Activated CD4-positive, alpha-beta T cell treated with anti-CD3 and anti-CD28 coated beads for 36 hours (primary cell): ENCODE measurements around the gene DPM3. TPM values are rescaled to one million over a fixed set of nuclear protein-coding genes. Genes with fewer than 3 reads are reported as not detected.

Experiments used
- ATAC-seq: fragments of 200-7000 bp; cut with Tn5 transposase; one replicate; pipeline ENCODE4 v1.10.0; 2021; ENCODE audit warnings: mild to moderate bottlenecking, moderate library complexity
- CTCF ChIA-PET: fragments of 350-600 bp; sonication (Branson Sonifier 250); formaldehyde crosslinking; loops from one replicate; lab custom pipeline; 2021; ENCODE audit warnings: antibody characterized with exemption; lab: Charles Lee
- POLR2A ChIA-PET: fragments of 350-600 bp; sonication (Branson Sonifier 250); formaldehyde crosslinking; loops from one replicate; lab custom pipeline; 2021; ENCODE audit warnings: antibody characterized with exemption, inconsistent platforms; lab: Charles Lee
- DNase-seq: peaks from one replicate; pipeline ENCODE4 v3.0.0-alpha.2; 2020
- H3K27ac Mint-ChIP-seq: one replicate; pipeline ENCODE4 v1.8.0; 2021; ENCODE audit warnings: mixed read lengths
- H3K27me3 Mint-ChIP-seq: one replicate; pipeline ENCODE4 v1.8.0; 2021; ENCODE audit warnings: mixed read lengths
- H3K36me3 Mint-ChIP-seq: one replicate; pipeline ENCODE4 v1.8.0; 2021; ENCODE audit warnings: low read depth, mixed read lengths
- H3K4me1 Mint-ChIP-seq: one replicate; pipeline ENCODE4 v1.8.0; 2021; ENCODE audit warnings: mixed read lengths
- H3K4me3 Mint-ChIP-seq: one replicate; pipeline ENCODE4 v1.8.0; 2021; ENCODE audit warnings: mild to moderate bottlenecking, moderate library complexity, mixed read lengths
- H3K9me3 Mint-ChIP-seq: one replicate; pipeline ENCODE4 v1.8.0; 2021; ENCODE audit warnings: low read depth, mixed read lengths
- intact Hi-C, 2 experiments: fragments of 100-400 bp; cut with DNase I in 1 of 2; cut with micrococcal nuclease in 1 of 2; formaldehyde crosslinking; loops; one replicate each; pipeline versions ENCODE4 v1.14.2 to v1.15.1; 2022 to 2024; cut with DNase I, micrococcal nuclease
- total RNA-seq, 2 experiments: library from RNA; stranded (reverse); gene quantifications; one replicate each; pipeline ENCODE4 v1.2.3, GENCODE V29; 2021

Gene DPM3
- total RNA-seq, 2 experiments from 2014 or later = 29.8 to 34.3 TPM

DNA sequence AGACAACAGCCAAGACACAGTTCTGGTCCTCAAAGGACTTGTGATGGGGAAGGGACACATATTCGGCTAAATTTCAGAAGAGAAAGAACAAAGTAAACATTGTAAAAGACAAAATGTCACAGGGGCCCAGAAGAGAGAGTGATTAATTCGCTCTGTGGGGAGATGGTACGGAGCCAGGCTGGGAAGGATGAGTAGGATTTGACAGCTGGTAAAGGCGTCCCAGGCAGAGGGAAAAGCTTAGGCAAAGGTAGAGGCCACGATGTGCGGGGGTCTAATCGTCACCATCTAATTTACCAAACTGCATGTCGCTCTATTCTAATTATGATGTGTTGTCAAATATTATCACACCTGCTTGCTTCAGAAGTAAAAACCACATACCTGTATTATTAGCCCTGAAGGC, 29.9 kb downstream of the DPM3 start:
- POLR2A ChIA-PET = no interaction called here
- H3K9me3 Mint-ChIP-seq = no peaks in the 10 kb centered on the region

DNA sequence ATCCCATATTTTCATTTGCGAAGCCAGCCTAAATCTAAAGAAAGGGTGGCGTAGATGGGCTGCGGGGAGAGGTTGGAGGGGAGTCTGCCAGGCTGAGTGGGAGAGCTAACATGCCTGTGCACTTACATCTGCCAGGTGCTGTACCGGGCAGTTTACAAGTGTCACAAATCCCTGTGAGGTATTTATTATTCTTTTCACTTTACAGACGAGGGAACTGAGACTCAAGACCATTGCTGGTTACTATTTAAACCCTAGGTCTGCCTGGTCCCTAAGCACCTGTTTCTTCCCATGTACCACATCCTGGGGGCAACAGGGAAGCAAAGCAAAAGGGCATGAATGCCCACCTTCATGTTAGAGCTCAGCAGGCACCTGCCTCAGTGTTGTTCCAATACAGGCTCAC, 32.0 kb downstream of the DPM3 start:
- Mint-ChIP-seq H3K27me3 (no peaks in the 10 kb centered on the region), H3K4me1 (no peaks in the 10 kb centered on the region), H3K9me3 (no peaks in the 10 kb centered on the region), H3K36me3 (no peaks in the 10 kb centered on the region), H3K27ac (no peak overlapping the region), H3K4me3 (no peak overlapping the region)
- no peak for ATAC-seq
- no peak for DNase-seq
- POLR2A ChIA-PET = no interaction called here
- CTCF ChIA-PET = interaction anchor here (1.9 kb wide), 1 partner anchor 59 kb away, joined by 5 read pairs; no protein-coding TSS in a partner anchor
- intact Hi-C loops = no loop called here

More for the DNA sequence above, 29.9 kb downstream of the DPM3 start:
- no peak overlapping the region for H3K27ac Mint-ChIP-seq
- no peaks in the 10 kb centered on the region for H3K36me3 Mint-ChIP-seq
- DNase-seq = no peak
- ATAC-seq = no peak
- no peaks in the 10 kb centered on the region for H3K4me1 Mint-ChIP-seq
- H3K4me3 Mint-ChIP-seq = no peak overlapping the region
- no peaks in the 10 kb centered on the region for H3K27me3 Mint-ChIP-seq
- intact Hi-C loops = no loop called here
- CTCF ChIA-PET = no interaction called here

DNA sequence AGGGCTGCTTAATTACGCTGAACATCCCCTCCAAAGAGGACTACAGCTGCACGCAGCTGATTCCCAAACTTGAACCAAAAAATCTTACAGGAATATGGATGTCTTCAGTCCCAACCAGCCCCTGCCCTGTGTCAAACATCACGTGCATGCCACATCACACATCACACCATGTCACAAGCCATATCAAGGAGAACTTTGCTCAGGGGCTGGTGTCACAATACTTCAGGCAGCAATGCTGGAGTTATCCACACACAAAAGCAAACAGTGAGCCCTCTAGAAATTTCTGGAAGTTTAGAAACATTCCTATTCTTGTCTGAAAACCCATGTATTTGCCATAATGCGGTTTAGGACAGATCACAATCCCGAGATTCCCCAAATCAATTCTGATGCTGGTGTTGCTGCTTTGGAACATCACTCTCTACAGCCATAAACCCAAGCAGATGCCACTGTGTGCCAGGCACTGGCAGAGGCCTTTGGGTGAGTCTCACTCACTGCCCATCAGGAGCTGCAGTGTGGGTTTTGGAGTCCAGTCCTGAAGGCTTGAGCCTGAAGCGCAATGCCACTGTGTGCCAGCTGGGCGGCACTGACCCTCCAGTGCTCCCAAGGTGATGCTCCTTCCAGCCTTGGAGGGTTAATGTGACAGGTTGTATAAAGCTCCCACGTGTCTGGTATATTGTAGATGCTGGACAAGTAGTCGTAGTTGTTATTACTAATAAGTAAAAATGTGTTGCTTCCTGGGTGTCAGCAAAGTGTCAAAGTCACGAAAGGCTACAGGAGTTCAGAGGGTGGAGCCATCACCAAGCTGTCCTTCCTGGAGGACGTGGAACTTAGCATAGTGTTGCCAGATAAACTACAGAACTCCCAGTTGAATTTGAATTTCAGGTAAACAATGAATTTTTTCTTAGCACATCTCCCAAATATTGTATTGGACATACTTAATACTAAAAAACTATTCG, 32.7 kb downstream of the DPM3 start:
- H3K27ac Mint-ChIP-seq = no peak overlapping the region
- no peak overlapping the region for H3K4me3 Mint-ChIP-seq
- no peaks in the 10 kb centered on the region for H3K27me3 Mint-ChIP-seq
- ChIA-PET CTCF (interaction anchor here (1.0 to 1.9 kb wide), 5 partner anchors 10 to 86 kb away, joined by 3 to 5 read pairs (median 4); no protein-coding TSS in a partner anchor), POLR2A (no interaction called here)
- no peaks in the 10 kb centered on the region for H3K36me3 Mint-ChIP-seq
- no peaks in the 10 kb centered on the region for H3K4me1 Mint-ChIP-seq
- DNase-seq (no peak), ATAC-seq (no peak)
- H3K9me3 Mint-ChIP-seq = no peaks in the 10 kb centered on the region
- intact Hi-C loops = no loop called here

DNA sequence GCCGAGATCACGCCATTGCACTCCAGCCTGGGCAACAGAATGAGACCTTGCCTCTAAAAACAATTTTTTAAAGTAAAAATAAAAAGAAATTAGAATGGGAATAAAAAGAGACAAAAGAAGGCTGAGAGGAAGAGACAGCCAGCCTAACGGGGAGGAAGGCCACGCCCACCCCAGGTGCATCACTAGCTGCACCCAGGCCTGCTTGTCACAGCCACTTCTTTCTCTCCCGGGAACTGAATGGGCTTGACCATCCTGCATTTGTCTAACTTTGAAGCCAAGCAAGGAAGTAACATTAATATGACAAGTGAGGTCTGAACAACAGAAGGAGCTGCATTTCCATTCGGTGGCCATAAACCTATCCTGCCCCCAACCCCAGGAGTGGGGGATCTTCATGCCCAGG, 33.5 kb downstream of the DPM3 start:
- ATAC-seq (no peak), DNase-seq (no peak)

DNA sequence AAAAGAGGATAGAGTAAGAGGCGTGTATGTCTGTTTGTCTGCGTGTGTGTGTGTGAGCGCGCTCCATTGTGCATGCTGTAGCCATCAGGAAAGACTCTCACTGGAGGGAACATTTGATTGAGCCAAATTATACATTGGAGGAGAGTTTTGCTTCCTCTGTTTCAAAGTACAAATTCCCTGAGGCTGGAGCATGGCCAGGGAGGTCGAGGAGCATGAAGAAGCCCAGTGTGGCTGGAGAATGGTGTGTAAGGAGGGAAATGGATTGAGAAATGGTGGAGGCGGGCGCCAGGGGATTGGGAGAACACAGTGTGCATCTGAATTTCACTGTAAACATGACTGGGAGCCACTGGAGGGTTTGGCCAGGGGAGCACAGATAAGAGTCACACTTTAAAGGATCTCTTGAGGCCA, 34.7 kb downstream of the DPM3 start:
- CTCF ChIA-PET = interaction anchor here (0.6 to 1.7 kb wide), 3 partner anchors 9 to 714 kb away, joined by 3 read pairs; no protein-coding TSS in a partner anchor
- H3K4me1 Mint-ChIP-seq = no peaks in the 10 kb centered on the region
- ATAC-seq (no peak), DNase-seq (no peak)
- intact Hi-C loops = no loop called here
- no peak overlapping the region for H3K4me3 Mint-ChIP-seq
- H3K27ac Mint-ChIP-seq = no peak overlapping the region
- no peaks in the 10 kb centered on the region for H3K36me3 Mint-ChIP-seq
- no peaks in the 10 kb centered on the region for H3K27me3 Mint-ChIP-seq
- no peaks in the 10 kb centered on the region for H3K9me3 Mint-ChIP-seq
- POLR2A ChIA-PET = no interaction called here

More for the DNA sequence above, 33.5 kb downstream of the DPM3 start:
- Mint-ChIP-seq H3K27me3 (no peaks in the 10 kb centered on the region), H3K4me3 (no peak overlapping the region), H3K9me3 (no peaks in the 10 kb centered on the region), H3K27ac (no peak overlapping the region), H3K36me3 (no peaks in the 10 kb centered on the region), H3K4me1 (no peaks in the 10 kb centered on the region)
- POLR2A ChIA-PET = interaction anchor here (0.7 kb wide), 1 partner anchor 50 kb away, joined by 3 read pairs; no protein-coding TSS in a partner anchor
- intact Hi-C loops = no loop called here
- CTCF ChIA-PET = interaction anchor here (0.9 to 1.9 kb wide), 6 partner anchors 9 to 87 kb away, joined by 3 to 5 read pairs (median 4); partner anchors contain the start of gene KRTCAP2

DNA sequence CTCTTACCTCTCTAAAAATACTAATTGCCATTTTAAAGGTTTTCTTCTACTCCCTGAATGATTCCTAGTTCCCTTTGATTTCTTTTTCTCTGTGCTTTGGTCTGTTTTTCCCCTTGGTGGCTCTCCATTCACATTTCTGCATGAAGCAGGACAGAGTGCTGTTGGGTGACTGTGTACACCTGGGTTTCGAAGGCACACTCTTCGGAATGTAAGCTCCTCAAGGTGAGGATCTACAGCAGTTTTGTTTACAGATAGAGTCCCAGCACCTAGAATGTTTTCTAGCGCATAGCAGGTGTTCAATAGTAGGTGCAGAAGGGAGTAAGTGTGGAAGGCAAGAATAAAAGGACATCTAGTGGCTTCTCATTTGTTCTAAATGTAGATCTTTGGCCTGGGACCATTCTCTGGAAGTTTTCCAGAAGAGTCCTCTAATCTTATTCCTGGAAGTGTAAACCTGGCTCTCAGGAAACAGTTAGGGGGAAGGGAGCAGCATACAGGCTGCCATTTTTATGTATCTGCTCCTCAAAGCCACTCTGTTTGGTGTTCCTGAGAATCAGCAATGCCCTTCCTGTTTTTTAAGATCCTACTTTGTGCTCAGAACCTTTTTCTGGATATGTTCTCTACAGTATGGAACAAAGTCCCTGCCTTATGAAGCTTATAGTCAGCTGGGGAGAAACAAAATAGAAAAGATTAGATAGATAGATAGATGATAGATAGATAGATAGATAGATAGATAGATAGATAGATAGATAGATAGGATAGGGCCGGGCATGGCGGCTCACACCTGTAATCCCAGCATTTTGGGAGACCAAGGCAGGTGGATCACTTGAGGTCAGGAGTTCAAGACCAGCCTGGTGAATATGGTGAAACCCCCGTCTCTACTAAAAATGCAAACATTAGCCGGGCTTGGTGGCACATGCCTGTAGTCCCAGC, 35.5 kb downstream of the DPM3 start:
- CTCF ChIA-PET = interaction anchor here (0.7 to 1.4 kb wide), 3 partner anchors 13 to 81 kb away, joined by 3 to 4 read pairs (median 3); partner anchors contain the start of gene KRTCAP2
- no peak for ATAC-seq

DNA sequence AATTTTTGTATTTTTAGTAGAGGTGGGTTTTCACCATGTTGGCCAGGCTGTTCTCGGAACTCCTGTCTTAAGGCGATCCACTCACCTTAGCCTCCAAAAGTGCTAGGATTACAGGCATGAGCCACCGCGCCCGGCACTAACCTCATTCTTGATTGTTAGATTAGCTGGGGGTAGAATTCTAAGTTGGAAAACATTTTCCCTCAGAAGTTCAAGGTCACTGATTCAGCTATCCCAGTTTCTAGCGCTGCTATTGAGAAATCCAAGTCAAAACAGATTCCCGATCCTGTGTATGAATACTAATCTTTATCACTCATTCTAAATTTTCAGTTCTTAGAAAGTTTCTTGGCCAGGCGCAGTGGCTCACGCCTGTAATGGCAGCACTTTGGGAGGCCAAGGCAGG, 37.0 kb downstream of the DPM3 start:
- CTCF ChIA-PET = no interaction called here
- intact Hi-C loops = no loop called here

More for the DNA sequence above, 35.5 kb downstream of the DPM3 start:
- intact Hi-C loops = no loop called here
- Mint-ChIP-seq H3K4me3 (no peak overlapping the region), H3K27ac (no peak overlapping the region), H3K9me3 (no peaks in the 10 kb centered on the region), H3K4me1 (no peaks in the 10 kb centered on the region), H3K27me3 (no peaks in the 10 kb centered on the region), H3K36me3 (no peaks in the 10 kb centered on the region)
- DNase-seq = no peak
- POLR2A ChIA-PET = no interaction called here

DNA sequence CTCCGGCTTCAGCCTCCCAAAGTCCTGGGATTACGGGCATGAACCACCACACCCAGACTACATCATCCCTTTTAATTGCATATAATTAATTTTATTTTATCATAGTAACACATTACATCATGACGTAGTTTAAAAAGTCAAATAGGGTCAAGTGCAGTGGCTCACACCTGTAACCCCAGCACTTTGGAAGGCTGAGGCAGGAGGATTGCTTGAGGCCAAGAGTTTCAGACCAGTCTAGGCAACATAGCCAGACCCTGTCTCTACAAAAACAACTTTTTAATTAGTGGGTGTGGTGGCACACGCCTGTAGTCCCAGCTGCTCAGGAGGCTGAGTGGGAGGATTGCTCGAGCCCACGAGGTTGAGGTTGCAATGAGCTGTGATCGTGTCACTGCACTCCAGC, 41.0 kb downstream of the DPM3 start:
- Mint-ChIP-seq H3K9me3 (no peaks in the 10 kb centered on the region), H3K36me3 (no peaks in the 10 kb centered on the region), H3K27me3 (peaks cover 6% of the 10 kb centered on the region), H3K27ac (no peak overlapping the region), H3K4me3 (no peak overlapping the region), H3K4me1 (no peaks in the 10 kb centered on the region)
- ChIA-PET POLR2A (no interaction called here), CTCF (interaction anchor here (2.5 kb wide), 1 partner anchor 68 kb away, joined by 20 read pairs; no protein-coding TSS in a partner anchor)
- intact Hi-C loops = no loop called here
- ATAC-seq = no peak
- DNase-seq = no peak

More for the DNA sequence above, 37.0 kb downstream of the DPM3 start:
- Mint-ChIP-seq H3K36me3 (no peaks in the 10 kb centered on the region), H3K27ac (no peak overlapping the region), H3K27me3 (no peaks in the 10 kb centered on the region), H3K4me3 (no peak overlapping the region), H3K9me3 (no peaks in the 10 kb centered on the region), H3K4me1 (no peaks in the 10 kb centered on the region)
- ATAC-seq = no peak
- DNase-seq = no peak
- POLR2A ChIA-PET = no interaction called here

DNA sequence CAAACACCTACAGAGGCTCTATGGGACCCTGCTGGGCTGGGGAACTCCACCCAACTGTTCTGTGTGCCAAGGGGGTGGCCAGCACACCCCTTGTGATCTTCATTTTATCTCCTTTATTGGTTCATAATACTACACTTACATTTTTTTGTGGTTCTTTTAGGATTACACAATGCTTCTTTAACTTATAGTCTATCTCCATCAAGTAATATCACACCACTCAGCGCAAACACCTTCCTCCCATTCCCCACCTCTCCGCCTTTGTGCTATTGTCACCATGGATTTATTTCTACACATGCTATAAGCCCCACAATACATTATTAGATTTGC, 45.7 kb downstream of the DPM3 start:
- peaks cover 6% of the 10 kb centered on the region for H3K27me3 Mint-ChIP-seq
- CTCF ChIA-PET = interaction anchor here (0.7 to 2.4 kb wide), 4 partner anchors 23 to 78 kb away, joined by 3 to 20 read pairs (median 8); partner anchors contain the start of gene KRTCAP2
- POLR2A ChIA-PET = no interaction called here
- no peak overlapping the region for H3K4me3 Mint-ChIP-seq
- peak; percentile 42 for ATAC-seq
- peaks cover 6% of the 10 kb centered on the region for H3K4me1 Mint-ChIP-seq
- H3K27ac Mint-ChIP-seq = no peak overlapping the region
- no peak for DNase-seq
- H3K36me3 Mint-ChIP-seq = no peaks in the 10 kb centered on the region
- H3K9me3 Mint-ChIP-seq = no peaks in the 10 kb centered on the region
- intact Hi-C loops = loop anchor here in 1 of 2 experiments (5.0 kb wide), 1 partner anchor 33 kb away; the partner anchor contains the start of gene EFNA1

DNA sequence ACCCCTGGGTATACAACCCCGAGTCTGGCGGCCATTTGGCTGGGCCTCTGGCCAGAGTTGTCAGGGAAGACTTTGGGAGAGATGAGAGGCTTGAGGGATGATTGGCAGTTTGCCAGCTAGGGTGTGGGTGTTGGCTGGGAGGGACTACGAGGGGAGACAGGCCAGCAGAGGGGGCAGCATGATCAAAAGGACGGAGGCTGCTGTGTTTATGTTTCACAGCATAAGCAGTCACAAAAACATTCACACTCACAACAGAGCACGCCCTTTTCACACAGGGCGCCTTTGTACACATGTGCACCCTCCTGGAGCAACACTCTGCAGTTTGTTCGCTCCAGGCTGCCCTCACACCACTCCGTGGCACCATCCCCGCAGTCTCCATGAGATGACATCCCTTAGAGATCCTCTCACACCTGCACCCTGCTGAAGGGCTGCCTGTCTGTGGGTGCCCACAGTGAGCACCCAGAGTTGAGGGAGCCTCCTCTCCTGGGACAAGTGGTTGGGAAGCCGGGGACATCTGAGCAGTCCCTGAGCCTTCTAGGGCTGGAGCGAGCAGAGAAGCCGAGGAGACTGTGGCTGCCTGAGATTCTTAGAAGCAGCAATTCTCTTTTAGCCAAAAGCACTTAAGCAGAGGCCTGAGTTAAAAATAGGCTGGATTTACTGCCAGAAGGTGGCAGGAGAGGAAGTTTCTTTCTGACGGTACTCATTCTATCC, 46.3 kb downstream of the DPM3 start:
- intact Hi-C loops = loop anchor here in 1 of 2 experiments (5.0 kb wide), 1 partner anchor 33 kb away; the partner anchor contains the start of gene EFNA1
- DNase-seq (no peak), ATAC-seq (no peak)
- ChIA-PET POLR2A (no interaction called here), CTCF (interaction anchor here (0.6 to 2.4 kb wide), 3 partner anchors 73 to 79 kb away, joined by 3 to 20 read pairs (median 12); partner anchors contain the start of gene KRTCAP2)
- Mint-ChIP-seq H3K27ac (no peak overlapping the region), H3K4me3 (no peak overlapping the region), H3K9me3 (no peaks in the 10 kb centered on the region), H3K4me1 (peaks cover 6% of the 10 kb centered on the region), H3K27me3 (peaks cover 6% of the 10 kb centered on the region), H3K36me3 (no peaks in the 10 kb centered on the region)
